HG03442 (cell line): ENCODE results near the gene ANKRD44.

ENCODE experiments used
- ATAC-seq: cut with Tn5 transposase; IDR thresholded peaks from one replicate; pipeline ENCODE4 v1.9.1; 2021; ENCODE audit warnings: mild to moderate bottlenecking, moderate library complexity; ENCODE audit not compliant: unreplicated experiment

The ANKRD44 gene

GRCh38 chr2:197264332-197264731 is 46.2 kb downstream of the ANKRD44 start:
- no peak for ATAC-seq

GRCh38 chr2:197263077-197263476 is 47.5 kb downstream of the ANKRD44 start:
- no peak for ATAC-seq

- ATAC-seq = peak; percentile 51
Measured at GRCh38 chr2:197261808-197262226, 48.8 kb downstream of the ANKRD44 start.

- ATAC-seq = no peak
Measured at GRCh38 chr2:197259470-197259999, 51.0 kb downstream of the ANKRD44 start.

GRCh38 chr2:197258580-197258979 is 52.0 kb downstream of the ANKRD44 start:
- ATAC-seq = no peak

GRCh38 chr2:197256547-197257170 is 53.9 kb downstream of the ANKRD44 start:
- ATAC-seq = no peak

GRCh38 chr2:197256021-197256420 is 54.6 kb downstream of the ANKRD44 start:
- no peak for ATAC-seq

- peak; percentile 91 for ATAC-seq
Measured at GRCh38 chr2:197255543-197255942, 55.0 kb downstream of the ANKRD44 start.

- peak; percentile 31 for ATAC-seq
Measured at GRCh38 chr2:197254776-197255530, 55.6 kb downstream of the ANKRD44 start.

GRCh38 chr2:197251576-197251975 is 59.0 kb downstream of the ANKRD44 start:
- ATAC-seq = no peak

- ATAC-seq = no peak
Measured at GRCh38 chr2:197251163-197251562, 59.4 kb downstream of the ANKRD44 start.

GRCh38 chr2:197250084-197250397 is 60.5 kb downstream of the ANKRD44 start:
- ATAC-seq = no peak

GRCh38 chr2:197249381-197250083 is 61.0 kb downstream of the ANKRD44 start:
- ATAC-seq = no peak

GRCh38 chr2:197248623-197249022 is 62.0 kb downstream of the ANKRD44 start:
- ATAC-seq = no peak

- no peak for ATAC-seq
Measured at GRCh38 chr2:197248001-197248401, 62.6 kb downstream of the ANKRD44 start.

- ATAC-seq = no peak
Measured at GRCh38 chr2:197247083-197247482, 63.5 kb downstream of the ANKRD44 start.

GRCh38 chr2:197245829-197246804 is 64.5 kb downstream of the ANKRD44 start:
- ATAC-seq = no peak

- ATAC-seq = no peak
Measured at GRCh38 chr2:197244349-197244748, 66.2 kb downstream of the ANKRD44 start.

- ATAC-seq = no peak
Measured at GRCh38 chr2:197242719-197243118, 67.9 kb downstream of the ANKRD44 start.

- no peak for ATAC-seq
Measured at GRCh38 chr2:197241596-197241995, 69.0 kb downstream of the ANKRD44 start.

GRCh38 chr2:197241153-197241552 is 69.4 kb downstream of the ANKRD44 start:
- no peak for ATAC-seq
